ENCODE results near the gene PRKCB. TPM values are rescaled to one million over a fixed set of nuclear protein-coding genes. Genes with fewer than 3 reads are reported as not detected.

Gene PRKCB
- total RNA-seq, 1 experiment from 2014 or later, result not detected

GRCh38 chr16:24135624-24136565 is 300.1 kb downstream of the PRKCB start:
- DNase-seq, result no peak
- TF ChIP-seq EZH2phosphoT487 (IDR thresholded peaks at IDR 0.05; ENCODE audit: borderline replicate concordance, low read length) (no peak), EZH2 (IDR thresholded peaks at IDR 0.05; ENCODE audit: low read length, unreplicated experiment) (no peak), CTCF (conservative IDR thresholded peaks at IDR 0.05; ENCODE audit: low read depth, low read length) (no peak)
- Histone ChIP-seq H3K4me3 (ENCODE audit: low read length) (no peak overlapping the region), H3K9me3 (ENCODE audit: low read length) (no peaks in the 10 kb centered on the region), H3K27ac (ENCODE audit: low read length) (no peak overlapping the region), H3K79me2 (ENCODE audit: low read length) (no peaks in the 10 kb centered on the region), H3F3A (ENCODE audit: low read length, unreplicated experiment) (no peaks in the 10 kb centered on the region), H2AFZ (ENCODE audit: low read length) (no peak overlapping the region), H3K4me1 (ENCODE audit: insufficient read depth, low read length) (no peaks in the 10 kb centered on the region), H4K20me1 (ENCODE audit: low read length) (no peaks in the 10 kb centered on the region), H3K9me2 (replicated peaks; ENCODE audit: low read length) (no peaks in the 10 kb centered on the region), H3K9ac (ENCODE audit: low read length) (no peak overlapping the region), H3K4me2 (ENCODE audit: low read length) (no peak overlapping the region), H3K36me3 (ENCODE audit: low read depth, low read length) (no peaks in the 10 kb centered on the region), H3K27me3 (ENCODE audit: low read length) (0 out of 2 replicates have a peak, but pooled peaks cover 10% of the 10 kb centered on the region)
- ATAC-seq, result no peak
- ChIA-PET CTCF (no interaction called here), POLR2A (ENCODE audit: unreplicated experiment) (no interaction called here)
- intact Hi-C loops (cut with micrococcal nuclease), result no loop called here
- no TSS peak for BruUV-seq (replicated peaks)

- no peak overlapping the region for H3K4me2 ChIP-seq (ENCODE audit: low read length)
- TF ChIP-seq EZH2phosphoT487 (IDR thresholded peaks at IDR 0.05; ENCODE audit: borderline replicate concordance, low read length), result no peak
- no peak for TF ChIP-seq EZH2 (IDR thresholded peaks at IDR 0.05; ENCODE audit: low read length, unreplicated experiment)
- TF ChIP-seq CTCF (conservative IDR thresholded peaks at IDR 0.05; ENCODE audit: low read depth, low read length), result no peak
Measured at GRCh38 chr16:24138024-24138423, 302.2 kb downstream of the PRKCB start.

DNA sequence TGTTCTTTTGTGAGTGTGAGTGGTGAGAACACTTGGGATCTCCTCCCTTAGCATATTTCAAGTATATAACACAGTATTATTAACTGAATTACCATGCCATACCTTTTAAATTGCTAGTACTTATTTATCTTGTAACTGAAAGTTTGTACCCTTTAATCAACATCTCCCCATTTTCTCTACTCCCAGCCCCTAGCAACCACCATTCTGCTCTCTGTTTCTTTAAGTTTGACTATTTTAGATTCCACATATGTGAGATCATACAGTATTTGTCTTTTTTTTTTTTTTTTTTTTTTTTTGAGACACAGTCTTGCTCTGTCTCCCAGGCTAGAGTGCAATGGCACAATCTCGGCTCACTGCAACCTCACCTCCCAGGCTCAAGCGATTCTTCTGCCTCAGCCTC is 302.8 kb downstream of the PRKCB start:
- TF ChIP-seq CTCF (conservative IDR thresholded peaks at IDR 0.05; ENCODE audit: low read depth, low read length) (no peak), EZH2phosphoT487 (IDR thresholded peaks at IDR 0.05; ENCODE audit: borderline replicate concordance, low read length) (no peak), EZH2 (IDR thresholded peaks at IDR 0.05; ENCODE audit: low read length, unreplicated experiment) (no peak)
- Histone ChIP-seq H4K20me1 (ENCODE audit: low read length) (no peaks in the 10 kb centered on the region), H3K9me2 (replicated peaks; ENCODE audit: low read length) (no peaks in the 10 kb centered on the region), H3K4me2 (ENCODE audit: low read length) (no peak overlapping the region), H3K79me2 (ENCODE audit: low read length) (no peaks in the 10 kb centered on the region), H3K4me1 (ENCODE audit: insufficient read depth, low read length) (no peaks in the 10 kb centered on the region), H3K9ac (ENCODE audit: low read length) (no peak overlapping the region), H3K9me3 (ENCODE audit: low read length) (no peaks in the 10 kb centered on the region), H3F3A (ENCODE audit: low read length, unreplicated experiment) (no peaks in the 10 kb centered on the region), H3K27me3 (ENCODE audit: low read length) (0 out of 2 replicates have a peak, but pooled peaks cover 10% of the 10 kb centered on the region), H3K4me3 (ENCODE audit: low read length) (no peak overlapping the region), H3K36me3 (ENCODE audit: low read depth, low read length) (no peaks in the 10 kb centered on the region), H2AFZ (ENCODE audit: low read length) (no peak overlapping the region), H3K27ac (ENCODE audit: low read length) (no peak overlapping the region)
- DNase-seq (no peak), ATAC-seq (no peak)
- BruUV-seq (replicated peaks), result no TSS peak
- POLR2A ChIA-PET (ENCODE audit: unreplicated experiment), result no interaction called here
- intact Hi-C loops (cut with micrococcal nuclease), result no loop called here
- CTCF ChIA-PET, result no interaction called here

More at GRCh38 chr16:24138024-24138423, 302.2 kb downstream of the PRKCB start:
- H2AFZ ChIP-seq (ENCODE audit: low read length), result no peak overlapping the region
- H4K20me1 ChIP-seq (ENCODE audit: low read length), result no peaks in the 10 kb centered on the region
- no peaks in the 10 kb centered on the region for H3K9me2 ChIP-seq (replicated peaks; ENCODE audit: low read length)
- no peak overlapping the region for H3K27ac ChIP-seq (ENCODE audit: low read length)
- no TSS peak for BruUV-seq (replicated peaks)
- no peaks in the 10 kb centered on the region for H3K36me3 ChIP-seq (ENCODE audit: low read depth, low read length)
- no peak overlapping the region for H3K4me3 ChIP-seq (ENCODE audit: low read length)
- no peaks in the 10 kb centered on the region for H3F3A ChIP-seq (ENCODE audit: low read length, unreplicated experiment)
- no peak overlapping the region for H3K9ac ChIP-seq (ENCODE audit: low read length)
- CTCF ChIA-PET, result no interaction called here
- no peak for ATAC-seq
- H3K79me2 ChIP-seq (ENCODE audit: low read length), result no peaks in the 10 kb centered on the region
- H3K9me3 ChIP-seq (ENCODE audit: low read length), result no peaks in the 10 kb centered on the region
- intact Hi-C loops (cut with micrococcal nuclease), result no loop called here
- DNase-seq, result no peak
- POLR2A ChIA-PET (ENCODE audit: unreplicated experiment), result no interaction called here
- no peaks in the 10 kb centered on the region for H3K4me1 ChIP-seq (ENCODE audit: insufficient read depth, low read length)
- 0 out of 2 replicates have a peak, but pooled peaks cover 10% of the 10 kb centered on the region for H3K27me3 ChIP-seq (ENCODE audit: low read length)

Data from PC-3 (cell line).